ENCODE data around the gene HEXIM1. TPM values are rescaled to one million over a fixed set of nuclear protein-coding genes. Genes with fewer than 3 reads are reported as not detected.
"Not testable (repeated sequence)": the region's sequence is repeated elsewhere in the genome, so short reads cannot be mapped to it uniquely, and the experiment has no call there.

HEXIM1 gene
- total RNA-seq, 1 experiment from 2014 or later: 57.2 TPM

DNA sequence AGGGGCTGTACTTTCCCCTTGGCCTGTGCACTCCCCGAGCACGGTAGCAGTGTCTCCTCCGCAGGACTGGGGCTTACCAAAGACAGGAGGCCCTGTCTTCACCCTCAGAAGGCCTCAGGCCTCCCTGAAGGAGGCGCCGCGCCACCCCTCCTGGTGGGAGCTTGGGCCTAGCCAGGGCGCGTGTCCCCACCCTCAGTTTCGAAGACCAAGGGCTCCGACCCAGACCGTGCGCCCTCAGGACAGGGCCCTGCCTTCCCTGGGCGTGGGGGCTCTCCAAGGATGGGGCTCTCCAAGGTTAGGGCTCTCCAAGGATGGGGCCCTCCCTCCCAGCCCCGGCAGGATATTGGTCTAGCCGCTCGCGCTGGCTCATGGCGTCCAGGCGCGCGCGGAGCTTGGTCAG is 27.7 kb upstream of the HEXIM1 start:
- CTCF ChIA-PET: interaction anchor here (0.6 kb wide), 1 partner anchor 26 kb away, joined by 3 read pairs; no protein-coding TSS in a partner anchor
- Mint-ChIP-seq H3K9me3 (ENCODE audit: low read depth, unreplicated experiment) (no peaks in the 10 kb centered on the region), H3K36me3 (ENCODE audit: insufficient read depth, unreplicated experiment) (peaks cover 28% of the 10 kb centered on the region), H3K27me3 (ENCODE audit: unreplicated experiment) (no peaks in the 10 kb centered on the region), H3K27ac (ENCODE audit: unreplicated experiment) (no peak overlapping the region), H3K4me3 (ENCODE audit: low read depth, unreplicated experiment) (no peak overlapping the region), H3K4me1 (ENCODE audit: low read depth, unreplicated experiment) (peaks cover 26% of the 10 kb centered on the region)
- TF ChIP-seq, protein P1, sequence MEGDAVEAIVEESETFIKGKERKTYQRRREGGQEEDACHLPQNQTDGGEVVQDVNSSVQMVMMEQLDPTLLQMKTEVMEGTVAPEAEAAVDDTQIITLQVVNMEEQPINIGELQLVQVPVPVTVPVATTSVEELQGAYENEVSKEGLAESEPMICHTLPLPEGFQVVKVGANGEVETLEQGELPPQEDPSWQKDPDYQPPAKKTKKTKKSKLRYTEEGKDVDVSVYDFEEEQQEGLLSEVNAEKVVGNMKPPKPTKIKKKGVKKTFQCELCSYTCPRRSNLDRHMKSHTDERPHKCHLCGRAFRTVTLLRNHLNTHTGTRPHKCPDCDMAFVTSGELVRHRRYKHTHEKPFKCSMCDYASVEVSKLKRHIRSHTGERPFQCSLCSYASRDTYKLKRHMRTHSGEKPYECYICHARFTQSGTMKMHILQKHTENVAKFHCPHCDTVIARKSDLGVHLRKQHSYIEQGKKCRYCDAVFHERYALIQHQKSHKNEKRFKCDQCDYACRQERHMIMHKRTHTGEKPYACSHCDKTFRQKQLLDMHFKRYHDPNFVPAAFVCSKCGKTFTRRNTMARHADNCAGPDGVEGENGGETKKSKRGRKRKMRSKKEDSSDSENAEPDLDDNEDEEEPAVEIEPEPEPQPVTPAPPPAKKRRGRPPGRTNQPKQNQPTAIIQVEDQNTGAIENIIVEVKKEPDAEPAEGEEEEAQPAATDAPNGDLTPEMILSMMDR (IDR thresholded peaks at IDR 0.05; ENCODE audit: unreplicated experiment): no peak
- DNase-seq: no peak
- no TSS peak for BruUV-seq (replicated peaks)
- intact Hi-C loops (cut with micrococcal nuclease; ENCODE audit: unreplicated experiment): no loop called here

DNA sequence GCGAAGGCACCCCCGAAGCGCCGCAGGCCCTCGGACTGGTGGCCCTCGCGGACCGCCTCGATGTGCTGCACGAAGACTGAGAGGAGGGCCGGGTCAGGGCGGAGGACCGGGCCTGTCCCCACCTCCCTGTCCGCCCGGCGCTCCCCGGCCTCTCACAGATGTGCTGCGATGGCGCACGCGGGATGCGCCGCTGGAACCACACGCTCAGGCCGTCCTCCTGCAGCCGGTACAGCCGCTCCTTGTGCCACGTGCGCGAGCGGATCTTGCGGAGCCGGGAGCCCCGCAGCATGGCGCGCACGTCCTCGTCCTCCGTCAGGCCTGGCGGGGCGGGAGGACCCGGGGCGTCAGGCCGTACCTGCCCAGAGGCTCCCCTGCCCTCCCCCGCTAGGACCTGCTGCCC is 27.2 kb upstream of the HEXIM1 start:
- Mint-ChIP-seq H3K4me3 (ENCODE audit: low read depth, unreplicated experiment) (no peak overlapping the region), H3K9me3 (ENCODE audit: low read depth, unreplicated experiment) (no peaks in the 10 kb centered on the region), H3K27ac (ENCODE audit: unreplicated experiment) (no peak overlapping the region), H3K27me3 (ENCODE audit: unreplicated experiment) (no peaks in the 10 kb centered on the region), H3K4me1 (ENCODE audit: low read depth, unreplicated experiment) (peaks cover 26% of the 10 kb centered on the region), H3K36me3 (ENCODE audit: insufficient read depth, unreplicated experiment) (peaks cover 26% of the 10 kb centered on the region)
- DNase-seq: no peak
- TF ChIP-seq, protein P1 (IDR thresholded peaks at IDR 0.05; ENCODE audit: unreplicated experiment): no peak
- intact Hi-C loops (cut with micrococcal nuclease; ENCODE audit: unreplicated experiment): no loop called here
- no TSS peak for BruUV-seq (replicated peaks)
- CTCF ChIA-PET: no interaction called here

DNA sequence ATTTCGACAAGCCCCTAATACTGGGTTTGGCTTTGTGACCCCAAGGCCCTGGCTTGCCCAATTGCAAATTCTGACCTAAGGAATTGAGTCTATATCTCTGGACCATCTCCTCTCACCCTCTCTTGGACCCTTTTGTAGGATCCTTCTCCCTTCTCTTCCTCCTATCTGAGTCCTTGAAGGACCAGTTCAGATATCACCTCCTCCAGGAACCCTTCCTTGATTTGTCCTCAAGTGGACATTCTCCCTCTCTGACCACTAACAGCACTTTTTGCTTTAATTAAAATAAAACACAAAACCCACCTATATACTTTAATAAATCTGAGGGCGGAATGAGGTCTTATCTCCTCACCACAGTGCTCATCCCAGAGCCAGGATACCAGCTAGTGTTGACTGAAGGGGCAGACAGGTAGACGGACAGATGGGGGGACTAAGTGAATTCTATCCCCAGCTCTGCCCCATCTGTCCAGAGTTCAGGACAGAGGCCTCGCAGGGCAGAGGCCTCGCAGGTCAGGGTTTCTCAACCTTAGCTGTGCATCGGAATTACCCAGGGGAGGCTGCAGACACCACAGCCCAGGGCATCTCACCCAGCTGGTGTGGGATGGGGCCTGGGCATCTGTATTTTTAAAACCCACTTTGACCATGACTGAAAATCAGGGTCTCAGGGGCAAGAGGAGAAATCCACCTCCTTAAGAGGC is 25.1 kb upstream of the HEXIM1 start:
- Mint-ChIP-seq H3K27me3 (ENCODE audit: unreplicated experiment) (no peaks in the 10 kb centered on the region), H3K4me3 (ENCODE audit: low read depth, unreplicated experiment) (peak overlapping the region; percentile 2), H3K36me3 (ENCODE audit: insufficient read depth, unreplicated experiment) (peaks cover 20% of the 10 kb centered on the region), H3K9me3 (ENCODE audit: low read depth, unreplicated experiment) (no peaks in the 10 kb centered on the region), H3K4me1 (ENCODE audit: low read depth, unreplicated experiment) (peaks cover 41% of the 10 kb centered on the region), H3K27ac (ENCODE audit: unreplicated experiment) (peak overlapping the region; percentile 38)
- TF ChIP-seq, protein P1 (IDR thresholded peaks at IDR 0.05; ENCODE audit: unreplicated experiment): no peak
- intact Hi-C loops (cut with micrococcal nuclease; ENCODE audit: unreplicated experiment): no loop called here
- TSS peak; percentile 77 for BruUV-seq (replicated peaks)
- no peak for DNase-seq
- CTCF ChIA-PET: interaction anchor here (0.5 to 1.1 kb wide), 2 partner anchors 17 to 155 kb away, joined by 3 read pairs; no protein-coding TSS in a partner anchor

DNA sequence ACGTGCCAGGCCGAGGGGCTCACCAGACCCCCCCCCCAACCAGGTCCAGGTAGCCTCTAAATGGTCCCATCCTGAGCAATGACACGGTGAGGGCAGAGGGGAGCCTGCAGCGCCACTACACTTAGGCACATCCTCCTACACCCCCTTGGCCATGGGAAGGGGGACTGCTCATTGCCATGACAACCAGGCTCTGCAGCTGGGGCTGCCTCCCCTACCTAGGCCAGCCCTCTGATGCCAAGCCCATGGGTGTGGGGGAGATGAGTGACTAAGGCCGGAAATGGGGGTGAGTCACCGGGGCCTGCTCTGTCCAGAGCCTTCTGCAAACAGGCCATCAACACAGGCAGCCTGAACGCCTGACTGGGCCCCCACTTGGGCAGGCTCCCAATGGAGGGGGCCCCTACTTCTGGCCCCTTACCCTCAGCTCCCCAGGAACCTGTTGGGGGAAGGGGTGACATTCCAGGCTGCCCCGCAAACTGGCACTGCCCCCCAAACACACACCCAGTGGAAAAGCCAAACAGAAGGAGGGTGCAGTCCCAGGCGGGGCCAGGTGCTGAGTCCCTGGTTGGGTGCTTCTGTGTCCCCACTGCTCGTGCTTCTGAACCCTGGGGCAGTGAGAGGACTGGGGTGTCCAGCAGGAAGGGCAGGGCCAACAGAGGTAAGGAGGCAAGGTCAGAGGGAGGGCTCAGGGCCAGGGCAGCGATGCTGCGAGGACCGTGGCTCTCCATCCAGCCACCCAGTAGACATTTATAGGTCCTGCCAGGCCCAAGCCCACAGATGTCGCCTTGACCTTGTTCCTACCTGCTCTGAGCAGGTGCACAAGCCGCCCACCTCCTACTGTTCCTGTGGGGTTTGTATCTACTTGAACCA is 24.1 kb upstream of the HEXIM1 start:
- CTCF ChIA-PET: interaction anchor here (0.5 to 1.1 kb wide), 4 partner anchors 11 to 348 kb away, joined by 3 to 4 read pairs (median 3); partner anchors contain the start of gene ACBD4
- Mint-ChIP-seq H3K4me1 (ENCODE audit: low read depth, unreplicated experiment) (peaks cover 47% of the 10 kb centered on the region), H3K27ac (ENCODE audit: unreplicated experiment) (peak overlapping the region; percentile 89), H3K27me3 (ENCODE audit: unreplicated experiment) (no peaks in the 10 kb centered on the region), H3K4me3 (ENCODE audit: low read depth, unreplicated experiment) (peak overlapping the region; percentile 31), H3K9me3 (ENCODE audit: low read depth, unreplicated experiment) (no peaks in the 10 kb centered on the region), H3K36me3 (ENCODE audit: insufficient read depth, unreplicated experiment) (peaks cover 16% of the 10 kb centered on the region)
- BruUV-seq (replicated peaks): TSS peak; percentile 89
- DNase-seq: peak; percentile 96
- TF ChIP-seq, protein P1 (IDR thresholded peaks at IDR 0.05; ENCODE audit: unreplicated experiment): no peak
- intact Hi-C loops (cut with micrococcal nuclease; ENCODE audit: unreplicated experiment): no loop called here

DNA sequence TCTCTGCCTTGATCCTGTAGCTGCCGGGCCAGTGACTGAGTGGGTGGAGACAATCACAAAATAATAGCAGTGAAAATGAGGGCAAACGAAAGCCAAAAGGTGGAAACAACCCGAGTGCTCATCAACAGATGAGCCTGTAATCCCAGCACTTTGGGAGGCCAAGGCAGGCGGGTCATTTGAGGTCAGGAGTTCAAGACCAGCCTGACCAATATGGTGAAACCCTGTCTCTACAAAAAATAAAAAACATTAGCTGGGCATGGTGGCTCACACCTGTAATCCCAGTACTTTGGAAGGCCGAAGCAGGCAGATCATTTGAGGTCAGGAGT is 23.5 kb upstream of the HEXIM1 start:
- H3K9me3 Mint-ChIP-seq (ENCODE audit: low read depth, unreplicated experiment); DNase-seq; BruUV-seq (replicated peaks); intact Hi-C loops (cut with micrococcal nuclease; ENCODE audit: unreplicated experiment); H3K27me3 Mint-ChIP-seq (ENCODE audit: unreplicated experiment): not testable (repeated sequence)
- CTCF ChIA-PET: interaction anchor here (0.5 kb wide), 1 partner anchor 10 kb away, joined by 3 read pairs; the partner anchor contains the start of gene ACBD4
- Mint-ChIP-seq H3K27ac (ENCODE audit: unreplicated experiment) (peak overlapping the region; percentile 89), H3K4me1 (ENCODE audit: low read depth, unreplicated experiment) (peaks cover 52% of the 10 kb centered on the region), H3K36me3 (ENCODE audit: insufficient read depth, unreplicated experiment) (peaks cover 21% of the 10 kb centered on the region), H3K4me3 (ENCODE audit: low read depth, unreplicated experiment) (peak overlapping the region; percentile 31)

Data from Calu3 (cell line).